Uterus (tissue), 4 donors: ENCODE data around the gene FAM53B. TPM values are rescaled to one million over a fixed set of nuclear protein-coding genes. Genes with fewer than 3 reads are reported as not detected.
A peak's percentile ranks its signal among the peaks of the same experiment; 100 is the strongest.

Experiments
- DNase-seq, 2 donors: peaks; one replicate each; pipeline ENCODE4 v3.0.0-alpha.2; 2019 to 2020
- H3K27ac ChIP-seq, 2 donors: fragments of 200-600 bp; sonication (generic); 1 replicate in 1 of 2; 2 replicates in 1 of 2; pipeline ENCODE4 v1.5.1; 2016 to 2018
- H3K27me3 ChIP-seq, 2 donors: fragments of 200-600 bp; sonication (generic); one replicate each; pipeline ENCODE4 v1.5.1; 2018 to 2019; ENCODE audit warnings: control low read depth in 1 of 2
- H3K36me3 ChIP-seq, 2 donors: fragments of 200-600 bp; sonication (generic); one replicate each; pipeline ENCODE4 v1.5.1; 2019; ENCODE audit warnings: control low read depth in 1 of 2
- H3K4me1 ChIP-seq, 2 donors: fragments of 200-600 bp; sonication (generic); one replicate each; pipeline ENCODE4 v1.5.1; 2018 to 2019; ENCODE audit warnings: control low read depth in 1 of 2
- H3K4me3 ChIP-seq, 2 donors: fragments of 200-600 bp; sonication (generic); 1 replicate in 1 of 2; 2 replicates in 1 of 2; pipeline ENCODE4 v1.5.1; 2018 to 2019; ENCODE audit warnings: mild to moderate bottlenecking in 1 of 2
- H3K9me3 ChIP-seq, 2 donors: fragments of 200-600 bp; sonication (generic); one replicate each; pipeline ENCODE4 v1.5.1; 2019; ENCODE audit warnings: control low read depth in 1 of 2
- POLR2A ChIP-seq, 2 donors: fragments of 450-650 bp; IDR thresholded peaks; one replicate each; pipeline ENCODE4 v1.6.1; 2016; ENCODE audit warnings: antibody characterized with exemption in 2 of 2, mild to moderate bottlenecking in 1 of 2, moderate library complexity in 1 of 2
- intact Hi-C: fragments of 100-400 bp; cut with DNase I; formaldehyde crosslinking; loops from one replicate; pipeline ENCODE4 v1.15.1; 2023; ENCODE audit warnings: low total_unique reads
- total RNA-seq, 4 donors: library from RNA; depleted of rRNA in 3 of 4; stranded (reverse); fragments of >200 nt in 3 of 4; gene quantifications; one replicate each; pipeline versions ENCODE4 v1.1.0 to v1.2.4, GENCODE V29; 2014 to 2023
- TF ChIP-seq, protein P1 (sequence below), 4 experiments: fragments of 200-600 bp in 2 of 4; fragments of 450-650 bp in 2 of 4; sonication (generic) in 2 of 4; IDR thresholded peaks; one replicate each; pipeline ENCODE4 v1.5.1; 2016 to 2019; ENCODE audit warnings: antibody characterized with exemption in 4 of 4, mild to moderate bottlenecking in 2 of 4, moderate library complexity in 1 of 4
- donor health status: DM: yes; HTN: yes; CAD: no.

Gene FAM53B
- total RNA-seq, 4 donors from 2014 or later, result 10.9 to 94.3 (median 67.8) TPM

DNA sequence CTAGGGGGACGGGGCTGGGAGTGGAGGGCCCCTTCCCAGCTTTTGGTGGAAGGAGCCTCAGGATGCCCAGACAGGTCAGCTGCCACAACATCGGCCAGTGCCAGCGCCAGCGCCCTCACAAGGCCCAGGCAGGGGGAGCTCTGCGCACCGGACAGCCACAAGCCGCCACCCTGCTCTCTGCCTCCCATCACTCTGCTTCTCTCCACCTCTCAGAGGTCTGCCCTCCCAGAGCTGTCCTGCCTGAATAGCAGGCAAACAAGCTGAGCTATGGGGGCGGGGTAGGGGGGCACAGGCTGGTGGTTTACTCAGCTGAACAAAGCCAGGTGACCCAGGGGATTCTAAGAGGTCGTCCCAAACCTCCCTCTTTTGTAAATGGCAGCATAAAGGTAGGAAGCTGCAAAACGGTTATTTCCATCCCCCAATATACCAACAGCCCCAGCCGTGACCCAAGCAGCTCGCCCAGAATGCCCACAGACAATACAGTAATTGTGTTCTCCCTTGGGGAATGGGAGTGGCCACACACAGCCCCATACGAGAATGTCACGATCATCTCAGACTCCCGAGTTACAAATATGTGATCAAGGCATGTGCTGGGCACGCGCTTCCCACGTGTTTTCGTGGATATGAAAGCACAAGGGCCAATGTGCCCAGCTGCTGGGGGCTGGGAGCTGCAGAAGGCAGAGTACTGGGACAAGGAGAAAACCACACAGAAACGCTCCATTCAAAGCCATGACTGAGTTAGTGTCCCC lies 19.7 kb downstream of the FAM53B start:
- Histone ChIP-seq H3K27me3 (no peaks in the 10 kb centered on the region), H3K9me3 (no peaks in the 10 kb centered on the region), H3K4me1 (peaks cover 30 to 38% of the 10 kb centered on the region in 2 donors), H3K36me3 (no peaks in the 10 kb centered on the region), H3K27ac (peak overlapping the region; percentile 76 to 86), H3K4me3 (no peak overlapping the region)
- intact Hi-C loops, result no loop called here
- peak in 1 of 2 donors; percentile 13 for DNase-seq
- no peak for TF ChIP-seq POLR2A (IDR thresholded peaks at IDR 0.05)
- TF ChIP-seq, protein P1, sequence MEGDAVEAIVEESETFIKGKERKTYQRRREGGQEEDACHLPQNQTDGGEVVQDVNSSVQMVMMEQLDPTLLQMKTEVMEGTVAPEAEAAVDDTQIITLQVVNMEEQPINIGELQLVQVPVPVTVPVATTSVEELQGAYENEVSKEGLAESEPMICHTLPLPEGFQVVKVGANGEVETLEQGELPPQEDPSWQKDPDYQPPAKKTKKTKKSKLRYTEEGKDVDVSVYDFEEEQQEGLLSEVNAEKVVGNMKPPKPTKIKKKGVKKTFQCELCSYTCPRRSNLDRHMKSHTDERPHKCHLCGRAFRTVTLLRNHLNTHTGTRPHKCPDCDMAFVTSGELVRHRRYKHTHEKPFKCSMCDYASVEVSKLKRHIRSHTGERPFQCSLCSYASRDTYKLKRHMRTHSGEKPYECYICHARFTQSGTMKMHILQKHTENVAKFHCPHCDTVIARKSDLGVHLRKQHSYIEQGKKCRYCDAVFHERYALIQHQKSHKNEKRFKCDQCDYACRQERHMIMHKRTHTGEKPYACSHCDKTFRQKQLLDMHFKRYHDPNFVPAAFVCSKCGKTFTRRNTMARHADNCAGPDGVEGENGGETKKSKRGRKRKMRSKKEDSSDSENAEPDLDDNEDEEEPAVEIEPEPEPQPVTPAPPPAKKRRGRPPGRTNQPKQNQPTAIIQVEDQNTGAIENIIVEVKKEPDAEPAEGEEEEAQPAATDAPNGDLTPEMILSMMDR (IDR thresholded peaks at IDR 0.05), result no peak

DNA sequence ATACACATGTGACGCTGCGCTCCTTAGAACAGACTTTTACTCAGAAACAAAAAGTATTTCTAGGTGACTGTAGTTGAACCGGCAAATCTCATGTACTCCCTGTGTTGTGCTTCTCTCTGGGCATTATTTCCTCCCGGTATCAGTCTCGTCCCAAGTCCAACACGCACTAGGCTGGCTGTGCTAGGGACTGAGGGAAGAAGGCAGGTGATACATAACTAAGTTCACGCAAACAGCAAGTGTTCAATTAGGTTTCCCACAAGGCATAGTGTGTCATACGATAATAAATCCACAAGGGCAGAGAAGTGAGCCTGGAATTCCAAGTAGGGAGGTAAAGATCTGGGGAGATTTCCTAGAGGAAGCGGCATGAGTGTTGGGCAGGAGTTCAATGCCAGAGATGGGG lies 20.4 kb downstream of the FAM53B start:
- Histone ChIP-seq H3K27me3 (no peaks in the 10 kb centered on the region), H3K4me3 (no peak overlapping the region), H3K4me1 (peaks cover 30 to 37% of the 10 kb centered on the region in 2 donors), H3K9me3 (no peaks in the 10 kb centered on the region), H3K36me3 (no peaks in the 10 kb centered on the region), H3K27ac (peak overlapping the region; percentile 76 to 86)
- intact Hi-C loops, result no loop called here
- no peak for TF ChIP-seq POLR2A (IDR thresholded peaks at IDR 0.05)
- TF ChIP-seq, protein P1 (IDR thresholded peaks at IDR 0.05), result no peak
- DNase-seq, result no peak

DNA sequence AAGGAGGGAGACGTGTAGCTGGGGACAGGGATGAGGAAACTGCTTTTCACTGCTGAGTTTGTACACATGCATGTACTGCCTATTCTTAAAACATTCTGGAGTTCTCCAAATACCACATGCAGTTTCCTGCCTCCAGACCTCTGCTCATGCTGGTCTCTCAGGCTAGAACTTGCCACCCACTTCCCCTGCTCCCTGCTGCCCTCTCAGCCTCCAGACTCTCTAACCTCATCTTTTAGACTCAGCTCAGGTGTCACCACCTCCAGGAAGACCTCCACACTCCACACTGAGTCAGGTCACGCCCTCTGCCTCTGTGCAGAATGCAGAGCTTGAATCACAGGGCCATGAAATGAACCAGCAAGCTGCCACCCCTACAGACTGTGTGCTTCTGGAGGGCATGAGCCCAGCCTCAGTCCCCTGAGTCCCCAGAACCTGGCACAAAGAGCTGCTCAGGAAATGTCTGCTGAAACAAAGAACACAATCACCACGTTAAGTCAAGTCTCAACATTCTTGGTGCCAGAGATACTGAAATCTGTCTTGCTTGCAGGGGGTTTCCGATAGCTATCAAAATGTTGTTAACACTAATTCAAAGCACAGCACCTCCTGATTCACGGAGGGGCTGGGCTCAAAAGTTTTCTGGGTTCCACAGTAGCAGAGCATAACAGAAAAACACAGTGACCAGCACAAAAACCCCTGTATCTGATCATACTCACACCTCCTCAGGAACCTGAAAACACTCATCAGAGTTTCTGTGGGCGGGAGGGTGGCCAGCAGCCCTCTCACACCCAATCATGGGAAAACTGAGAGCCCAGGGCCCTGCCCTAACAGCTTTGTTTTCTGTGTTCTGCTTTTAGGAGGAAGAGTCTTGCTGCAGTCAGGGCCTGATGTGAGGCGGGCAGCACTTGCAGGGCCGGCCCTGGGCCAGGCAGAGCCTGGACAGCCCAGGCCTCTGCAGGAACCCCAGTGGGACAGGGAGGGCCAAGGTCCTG lies 21.1 kb downstream of the FAM53B start:
- Histone ChIP-seq H3K27me3 (no peaks in the 10 kb centered on the region), H3K27ac (peak overlapping the region; percentile 76 to 86), H3K4me3 (no peak overlapping the region), H3K36me3 (no peaks in the 10 kb centered on the region), H3K9me3 (no peaks in the 10 kb centered on the region), H3K4me1 (peaks cover 35 to 36% of the 10 kb centered on the region in 2 donors)
- intact Hi-C loops, result no loop called here
- DNase-seq, result peak in 1 of 2 donors; percentile 66
- no peak for TF ChIP-seq POLR2A (IDR thresholded peaks at IDR 0.05)
- TF ChIP-seq, protein P1 (IDR thresholded peaks at IDR 0.05), result no peak

DNA sequence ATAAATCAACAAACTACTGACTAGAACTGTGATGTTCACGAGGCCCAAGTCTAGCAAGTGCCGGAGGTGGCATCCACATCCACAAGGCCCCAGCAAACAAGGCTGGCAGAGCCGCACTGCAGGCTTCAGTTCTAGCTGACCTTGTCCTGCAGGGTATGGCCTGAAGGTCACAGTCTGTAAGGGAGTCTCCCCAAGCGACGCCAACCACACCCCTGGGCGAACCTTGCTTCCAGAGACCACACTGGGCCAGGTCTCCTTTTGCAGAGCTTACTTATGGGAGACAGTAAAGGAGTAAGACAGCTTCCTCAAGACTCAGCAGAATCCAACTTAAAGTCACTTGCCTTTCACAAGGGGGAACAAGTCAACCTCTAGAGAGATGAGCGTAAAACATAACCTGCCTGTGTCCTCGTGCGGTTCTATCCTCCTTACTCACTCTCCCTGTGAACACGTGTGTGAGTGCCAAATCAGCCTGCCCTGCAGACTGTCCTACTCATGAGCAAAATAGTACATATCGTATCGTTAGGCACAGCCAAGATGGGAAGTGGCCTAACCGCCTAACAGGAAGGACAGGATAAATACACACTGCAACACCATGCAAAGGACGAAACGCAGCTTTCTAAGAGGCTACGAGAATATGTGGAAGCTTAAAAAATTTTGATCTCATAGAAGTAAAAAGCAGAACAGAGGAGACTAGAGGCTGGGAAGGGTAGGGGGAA lies 22.7 kb downstream of the FAM53B start:
- peak in 1 of 2 donors; percentile 73 for DNase-seq
- Histone ChIP-seq H3K4me1 (peaks cover 40 to 46% of the 10 kb centered on the region in 2 donors), H3K27ac (peak overlapping the region; percentile 76 to 86), H3K27me3 (no peaks in the 10 kb centered on the region), H3K4me3 (no peak overlapping the region), H3K36me3 (no peaks in the 10 kb centered on the region), H3K9me3 (no peaks in the 10 kb centered on the region)
- intact Hi-C loops, result no loop called here
- TF ChIP-seq, protein P1 (IDR thresholded peaks at IDR 0.05), result no peak
- no peak for TF ChIP-seq POLR2A (IDR thresholded peaks at IDR 0.05)
